Ascending aorta (tissue), 2 donors: ENCODE measurements around the gene SNX25. TPM values are rescaled to one million over a fixed set of nuclear protein-coding genes. Genes with fewer than 3 reads are reported as not detected.

Experiments
- DNase-seq, 2 donors: peaks; one replicate each; pipeline ENCODE4 v3.0.0-alpha.2; 2019; ENCODE audit warnings: low spot score in 2 of 2
- H3K27ac ChIP-seq, 2 donors: fragments of 200-600 bp; sonication (generic); one replicate each; pipeline ENCODE4 v1.5.1; 2016 to 2017; ENCODE audit warnings: mild to moderate bottlenecking in 1 of 2
- H3K27me3 ChIP-seq: fragments of 200-600 bp; sonication (generic); one replicate; pipeline ENCODE4 v1.5.1; 2017
- H3K36me3 ChIP-seq, 2 donors: fragments of 200-600 bp; sonication (generic); one replicate each; pipeline ENCODE4 v1.5.1; 2016
- H3K4me1 ChIP-seq, 2 donors: fragments of 200-600 bp; sonication (generic); one replicate each; pipeline ENCODE4 v1.5.1; 2016 to 2017; ENCODE audit warnings: mild to moderate bottlenecking in 1 of 2
- H3K4me3 ChIP-seq, 2 donors: fragments of 200-600 bp; sonication (generic); one replicate each; pipeline ENCODE4 v1.5.1; 2016 to 2017; ENCODE audit warnings: mild to moderate bottlenecking in 1 of 2
- H3K9me3 ChIP-seq, 2 donors: fragments of 200-600 bp; sonication (generic); one replicate each; pipeline ENCODE4 v1.5.1; 2016
- CTCF ChIP-seq, 3 experiments: fragments of 200-600 bp in 2 of 3; fragments of 450-650 bp in 1 of 3; sonication (generic) in 2 of 3; IDR thresholded peaks; one replicate each; pipeline ENCODE4 v1.5.1; 2016 to 2019; ENCODE audit warnings: antibody characterized with exemption in 3 of 3, mild to moderate bottlenecking in 1 of 3, moderate library complexity in 1 of 3
- intact Hi-C: fragments of 100-400 bp; cut with DNase I; formaldehyde crosslinking; loops from one replicate; pipeline ENCODE4 v1.15.1; 2023
- total RNA-seq: library from RNA; depleted of rRNA; stranded (reverse); fragments of >200 nt; gene quantifications from one replicate; pipeline ENCODE4 v1.1.0, GENCODE V29; 2016

Gene SNX25
- total RNA-seq, 1 donor from 2014 or later, result 18.7 TPM

DNA sequence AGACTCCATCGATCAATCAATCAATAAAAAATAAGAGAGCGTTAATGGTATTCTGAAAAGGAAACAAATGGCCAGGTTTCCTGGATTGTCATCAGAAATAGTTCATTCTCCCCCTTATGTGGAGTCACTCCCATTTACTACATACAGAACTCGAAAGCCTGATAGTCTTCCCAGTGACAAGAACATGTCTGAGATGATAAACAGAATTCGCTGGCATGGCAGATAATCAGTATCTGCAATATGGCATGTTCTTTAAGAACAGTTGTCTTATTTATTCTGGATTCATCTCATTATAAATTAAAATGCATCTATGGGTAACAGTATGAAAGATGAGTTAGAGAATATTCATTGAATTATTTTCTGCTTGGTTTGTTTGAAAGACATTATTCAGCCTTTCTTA, 124.9 kb downstream of the SNX25 start:
- no peak for DNase-seq
- H3K9me3 ChIP-seq, result peaks cover 0 to 3% of the 10 kb centered on the region in 2 donors
- TF ChIP-seq CTCF (IDR thresholded peaks at IDR 0.05), result no peak
- H3K4me3 ChIP-seq, result no peak overlapping the region
- no peaks in the 10 kb centered on the region for H3K36me3 ChIP-seq
- H3K27ac ChIP-seq, result peak overlapping the region in 1 of 2 donors; percentile 33
- no peaks in the 10 kb centered on the region for H3K27me3 ChIP-seq
- peaks cover 0 to 2% of the 10 kb centered on the region in 2 donors for H3K4me1 ChIP-seq
- intact Hi-C loops, result no loop called here

DNA sequence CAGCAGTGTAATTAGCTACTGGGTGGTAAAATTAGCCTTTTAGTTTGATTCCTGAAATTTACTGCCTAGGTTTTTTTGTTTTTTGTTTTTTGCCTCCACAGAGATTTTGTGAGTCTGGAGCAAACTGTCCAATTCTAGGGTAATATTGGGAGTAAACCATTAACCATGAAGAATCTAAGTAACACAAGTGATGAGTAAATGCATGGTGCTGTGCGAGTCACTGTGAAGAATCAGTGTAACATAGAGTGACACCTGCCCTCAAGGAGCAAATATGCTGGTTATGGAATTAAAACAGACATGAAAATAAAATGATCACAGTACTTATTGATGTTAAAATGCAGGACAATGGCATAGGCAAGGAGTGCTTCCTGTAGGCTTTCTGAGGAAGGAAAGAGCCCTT, 126.2 kb downstream of the SNX25 start:
- Histone ChIP-seq H3K36me3 (no peaks in the 10 kb centered on the region), H3K4me1 (peaks cover 0 to 2% of the 10 kb centered on the region in 2 donors), H3K9me3 (no peaks in the 10 kb centered on the region), H3K4me3 (no peak overlapping the region), H3K27ac (peak overlapping the region in 1 of 2 donors; percentile 14), H3K27me3 (no peaks in the 10 kb centered on the region)
- intact Hi-C loops, result no loop called here
- no peak for TF ChIP-seq CTCF (IDR thresholded peaks at IDR 0.05)
- DNase-seq, result no peak

DNA sequence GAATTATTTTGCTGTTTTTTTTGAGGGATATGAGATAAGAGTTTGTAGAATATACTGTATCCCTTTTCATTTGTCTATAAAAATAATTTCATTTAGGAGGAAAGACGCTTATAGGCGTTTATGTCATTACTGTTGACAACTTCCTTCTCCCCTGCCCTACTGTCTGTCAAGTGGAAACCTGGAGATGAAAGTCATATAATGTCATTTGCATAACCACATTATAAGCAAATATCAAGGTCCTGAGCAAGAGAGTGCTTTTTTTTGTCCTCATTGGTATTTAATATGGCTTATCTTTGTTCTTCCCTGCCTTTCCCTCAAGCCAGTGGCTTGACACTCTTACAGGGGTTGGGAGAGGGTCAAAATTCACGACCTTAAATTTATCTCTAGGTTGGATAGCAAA, 130.5 kb downstream of the SNX25 start:
- no peak for TF ChIP-seq CTCF (IDR thresholded peaks at IDR 0.05)
- no peak for DNase-seq
- no peak overlapping the region for H3K4me3 ChIP-seq
- intact Hi-C loops, result no loop called here
- H3K27me3 ChIP-seq, result no peaks in the 10 kb centered on the region
- peak overlapping the region; percentile 15 to 27 for H3K27ac ChIP-seq
- no peaks in the 10 kb centered on the region for H3K4me1 ChIP-seq
- peaks cover 3 to 20% of the 10 kb centered on the region in 2 donors for H3K36me3 ChIP-seq
- H3K9me3 ChIP-seq, result no peaks in the 10 kb centered on the region

DNA sequence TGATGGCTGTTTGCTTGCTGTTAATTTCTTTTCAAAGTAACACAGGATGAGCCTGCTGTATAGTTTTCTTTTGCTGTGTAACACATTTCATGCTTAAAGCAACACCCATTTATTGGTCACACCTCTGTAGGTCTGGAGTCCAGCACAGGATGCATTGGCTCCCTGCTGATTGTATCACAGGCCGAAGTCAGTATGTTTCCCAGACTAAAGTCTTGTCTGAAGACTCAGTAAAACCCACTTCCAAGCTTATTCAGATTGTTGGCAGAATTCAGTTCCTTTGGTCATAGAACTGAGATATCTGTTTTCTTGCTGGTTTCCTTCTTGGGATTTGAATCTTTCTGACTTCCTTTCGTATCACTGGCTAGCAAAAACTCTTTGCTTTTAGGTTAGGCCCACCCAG, 132.0 kb downstream of the SNX25 start:
- H3K9me3 ChIP-seq, result no peaks in the 10 kb centered on the region
- intact Hi-C loops, result no loop called here
- peaks cover 3 to 20% of the 10 kb centered on the region in 2 donors for H3K36me3 ChIP-seq
- no peak for DNase-seq
- H3K4me3 ChIP-seq, result no peak overlapping the region
- TF ChIP-seq CTCF (IDR thresholded peaks at IDR 0.05), result no peak
- peak overlapping the region in 1 of 2 donors; percentile 41 for H3K27ac ChIP-seq
- H3K27me3 ChIP-seq, result no peaks in the 10 kb centered on the region
- peaks cover 5 to 6% of the 10 kb centered on the region in 2 donors for H3K4me1 ChIP-seq

- TF ChIP-seq CTCF (IDR thresholded peaks at IDR 0.05), result no peak
- H3K9me3 ChIP-seq, result no peaks in the 10 kb centered on the region
- H3K4me1 ChIP-seq, result peaks cover 5 to 9% of the 10 kb centered on the region in 2 donors
- no peak overlapping the region for H3K4me3 ChIP-seq
- peaks cover 3 to 22% of the 10 kb centered on the region in 2 donors for H3K36me3 ChIP-seq
- intact Hi-C loops, result no loop called here
- DNase-seq, result no peak
- H3K27me3 ChIP-seq, result no peaks in the 10 kb centered on the region
- H3K27ac ChIP-seq, result peak overlapping the region in 1 of 2 donors; percentile 41
These were observed 132.4 kb downstream of the SNX25 start for GRCh38 chr4:185341841-185342240.
